ENCODE measurements around the gene MLN. TPM values are rescaled to one million over a fixed set of nuclear protein-coding genes. Genes with fewer than 3 reads are reported as not detected.

The MLN gene
- total RNA-seq, 1 donor from 2014 or later, result not detected

GRCh38 chr6:33761581-33761921 lies 42.3 kb downstream of the MLN start:
- no peak for DNase-seq
- H3K9me3 Mint-ChIP-seq, result no peaks in the 10 kb centered on the region
- no peaks in the 10 kb centered on the region for H3K36me3 Mint-ChIP-seq (ENCODE audit: low read depth)
- peaks cover 3% of the 10 kb centered on the region for H3K4me1 Mint-ChIP-seq
- intact Hi-C loops (cut with micrococcal nuclease), result loop anchor here (5.0 kb wide), 2 partner anchors 49 to 174 kb away; partner anchors contain the start of gene UQCC2
- H3K4me3 Mint-ChIP-seq, result no peak overlapping the region
- H3K27ac Mint-ChIP-seq, result no peak overlapping the region
- peaks cover 4% of the 10 kb centered on the region for H3K27me3 Mint-ChIP-seq

DNA sequence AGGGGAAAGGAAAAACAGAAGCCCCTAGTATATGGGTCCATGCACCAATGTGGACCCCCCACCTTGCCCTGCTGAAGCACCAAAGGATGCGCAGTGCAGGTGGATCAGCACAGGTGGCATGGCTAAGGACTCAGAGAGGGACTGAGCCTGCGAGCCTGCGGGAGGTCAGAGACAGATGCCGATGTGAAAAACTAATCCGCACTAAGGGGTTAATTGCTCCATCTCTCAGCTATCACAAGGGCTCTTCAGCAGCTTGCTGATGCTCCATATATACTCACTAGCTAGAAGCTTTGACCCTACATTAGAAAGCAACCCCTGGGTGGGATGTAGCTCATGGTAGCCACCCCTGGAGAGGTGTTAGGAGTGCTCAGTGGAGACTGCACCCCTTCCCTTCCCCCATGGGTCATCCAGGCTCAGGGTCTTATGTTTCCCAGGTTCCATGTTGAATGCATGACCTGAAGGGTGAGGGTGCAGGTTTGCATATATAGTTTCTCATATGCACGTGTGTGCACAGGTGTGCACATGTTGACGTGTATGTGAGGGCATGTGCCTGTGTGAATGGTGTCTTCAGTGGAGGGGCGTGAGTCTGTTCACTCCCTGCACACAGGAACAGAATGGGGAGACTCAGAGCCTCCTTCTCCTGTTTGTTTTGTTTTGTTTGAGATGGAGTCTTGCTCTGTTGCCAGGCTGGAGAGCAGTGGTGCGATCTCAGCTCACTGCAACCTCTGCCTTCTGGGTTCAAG lies 43.7 kb downstream of the MLN start:
- no peak overlapping the region for H3K27ac Mint-ChIP-seq
- no peak overlapping the region for H3K4me3 Mint-ChIP-seq
- H3K4me1 Mint-ChIP-seq, result peaks cover 3% of the 10 kb centered on the region
- no peaks in the 10 kb centered on the region for H3K9me3 Mint-ChIP-seq
- intact Hi-C loops (cut with micrococcal nuclease), result loop anchor here (5.0 kb wide), 2 partner anchors 48 to 173 kb away; partner anchors contain the start of gene UQCC2
- H3K27me3 Mint-ChIP-seq, result peaks cover 4% of the 10 kb centered on the region
- DNase-seq, result no peak
- no peaks in the 10 kb centered on the region for H3K36me3 Mint-ChIP-seq (ENCODE audit: low read depth)

GRCh38 chr6:33758815-33759216 lies 45.0 kb downstream of the MLN start:
- DNase-seq, result no peak
- Mint-ChIP-seq H3K36me3 (ENCODE audit: low read depth) (no peaks in the 10 kb centered on the region), H3K4me1 (peaks cover 3% of the 10 kb centered on the region), H3K9me3 (no peaks in the 10 kb centered on the region), H3K27me3 (peaks cover 4% of the 10 kb centered on the region), H3K27ac (no peak overlapping the region), H3K4me3 (no peak overlapping the region)
- intact Hi-C loops (cut with micrococcal nuclease), result no loop called here

DNA sequence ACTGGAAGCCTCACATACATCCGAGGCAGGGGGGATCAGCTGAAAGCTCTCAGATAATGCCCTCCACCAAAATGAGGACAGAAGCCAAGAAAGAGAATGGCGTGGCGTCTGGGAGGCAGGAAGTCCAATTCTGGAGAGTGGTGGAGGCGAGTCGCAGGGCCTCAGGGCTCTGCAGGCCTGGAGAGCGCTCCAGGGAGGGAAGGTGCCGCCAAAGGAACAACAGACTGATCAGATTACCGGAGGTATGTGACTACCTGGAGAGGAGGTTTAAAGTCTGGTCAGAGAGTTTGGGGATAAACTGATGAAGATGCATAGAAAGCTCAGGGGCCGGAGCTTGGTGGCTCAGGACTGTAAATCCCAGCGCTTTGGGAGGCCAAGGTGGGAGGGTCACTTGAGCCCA lies 45.9 kb downstream of the MLN start:
- Mint-ChIP-seq H3K36me3 (ENCODE audit: low read depth) (no peaks in the 10 kb centered on the region), H3K27me3 (peaks cover 4% of the 10 kb centered on the region), H3K4me3 (no peak overlapping the region), H3K9me3 (no peaks in the 10 kb centered on the region), H3K27ac (no peak overlapping the region), H3K4me1 (peaks cover 3% of the 10 kb centered on the region)
- no peak for DNase-seq
- intact Hi-C loops (cut with micrococcal nuclease), result no loop called here

DNA sequence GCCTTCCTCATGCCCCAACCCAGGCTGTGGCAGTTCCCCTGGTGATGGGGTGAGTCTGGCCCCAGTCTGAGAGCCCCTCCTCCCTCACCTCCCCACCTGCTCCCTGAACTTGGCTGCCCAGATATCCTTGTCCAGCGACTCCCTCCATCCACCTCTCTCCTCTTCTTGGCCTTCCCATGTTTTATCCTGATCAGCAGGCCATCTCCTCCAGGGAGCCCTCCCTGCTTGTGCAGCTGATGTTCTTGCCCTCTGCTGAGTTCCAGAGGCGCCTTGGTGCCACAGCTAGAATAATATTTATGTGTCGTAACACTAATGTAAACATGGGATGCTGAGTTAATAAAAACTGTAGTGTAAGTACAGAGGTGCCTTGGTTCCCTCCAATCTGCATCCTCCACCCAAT lies 46.7 kb downstream of the MLN start:
- Mint-ChIP-seq H3K9me3 (no peaks in the 10 kb centered on the region), H3K27ac (no peak overlapping the region), H3K27me3 (peaks cover 4% of the 10 kb centered on the region), H3K4me3 (no peak overlapping the region), H3K4me1 (peaks cover under 1% of the 10 kb centered on the region), H3K36me3 (ENCODE audit: low read depth) (no peaks in the 10 kb centered on the region)
- intact Hi-C loops (cut with micrococcal nuclease), result no loop called here
- no peak for DNase-seq

DNA sequence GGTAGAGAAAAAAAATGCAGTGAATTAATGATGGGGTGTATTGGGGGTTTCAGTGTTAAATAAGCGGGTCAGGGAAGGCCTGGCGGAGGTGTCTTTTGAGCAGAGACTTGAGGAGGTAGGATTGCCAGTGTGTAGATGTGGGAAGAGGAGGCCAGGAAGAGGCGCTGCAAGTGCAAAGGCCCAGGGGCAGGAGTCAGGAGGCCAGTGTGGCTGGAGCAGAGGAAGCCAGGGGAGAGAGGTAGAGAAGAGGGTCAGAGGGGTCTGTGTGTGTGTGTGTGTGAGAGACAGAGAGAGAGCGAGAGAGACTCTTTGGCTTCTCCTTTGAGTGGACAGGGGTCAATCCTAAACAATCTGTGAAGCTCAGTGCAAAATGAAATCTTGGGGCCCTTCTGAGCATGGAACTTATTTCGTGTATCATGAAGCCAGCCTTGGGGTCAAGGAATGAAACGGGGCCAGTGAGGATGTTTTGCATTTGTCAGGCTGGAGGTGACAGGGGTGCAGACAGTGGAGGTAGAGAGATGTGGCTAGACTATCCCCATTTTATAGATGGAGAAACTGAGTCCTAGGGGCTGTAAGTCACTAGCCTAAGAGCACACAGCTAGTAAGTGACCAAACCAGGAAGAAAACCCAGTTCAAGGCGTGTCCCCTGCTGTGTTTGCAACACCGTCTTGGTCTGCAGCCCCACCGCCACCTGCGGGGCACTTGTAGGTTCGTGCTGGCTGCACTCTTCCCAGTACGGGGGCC lies 47.4 kb downstream of the MLN start:
- H3K4me3 Mint-ChIP-seq, result no peak overlapping the region
- no peak overlapping the region for H3K27ac Mint-ChIP-seq
- H3K36me3 Mint-ChIP-seq (ENCODE audit: low read depth), result no peaks in the 10 kb centered on the region
- no peaks in the 10 kb centered on the region for H3K9me3 Mint-ChIP-seq
- no peaks in the 10 kb centered on the region for H3K4me1 Mint-ChIP-seq
- intact Hi-C loops (cut with micrococcal nuclease), result no loop called here
- DNase-seq, result no peak
- H3K27me3 Mint-ChIP-seq, result peaks cover 4% of the 10 kb centered on the region

- Mint-ChIP-seq H3K4me3 (no peak overlapping the region), H3K27me3 (peaks cover 3% of the 10 kb centered on the region), H3K9me3 (no peaks in the 10 kb centered on the region), H3K27ac (no peak overlapping the region), H3K4me1 (no peaks in the 10 kb centered on the region), H3K36me3 (ENCODE audit: low read depth) (no peaks in the 10 kb centered on the region)
- intact Hi-C loops (cut with micrococcal nuclease), result no loop called here
- DNase-seq, result no peak
Measured at GRCh38 chr6:33755070-33755869, 48.5 kb downstream of the MLN start.

- intact Hi-C loops (cut with micrococcal nuclease), result no loop called here
- DNase-seq, result no peak
- Mint-ChIP-seq H3K27me3 (peaks cover 2% of the 10 kb centered on the region), H3K9me3 (no peaks in the 10 kb centered on the region), H3K27ac (no peak overlapping the region), H3K36me3 (ENCODE audit: low read depth) (no peaks in the 10 kb centered on the region), H3K4me1 (no peaks in the 10 kb centered on the region), H3K4me3 (no peak overlapping the region)
Measured at GRCh38 chr6:33754222-33754621, 49.6 kb downstream of the MLN start.

DNA sequence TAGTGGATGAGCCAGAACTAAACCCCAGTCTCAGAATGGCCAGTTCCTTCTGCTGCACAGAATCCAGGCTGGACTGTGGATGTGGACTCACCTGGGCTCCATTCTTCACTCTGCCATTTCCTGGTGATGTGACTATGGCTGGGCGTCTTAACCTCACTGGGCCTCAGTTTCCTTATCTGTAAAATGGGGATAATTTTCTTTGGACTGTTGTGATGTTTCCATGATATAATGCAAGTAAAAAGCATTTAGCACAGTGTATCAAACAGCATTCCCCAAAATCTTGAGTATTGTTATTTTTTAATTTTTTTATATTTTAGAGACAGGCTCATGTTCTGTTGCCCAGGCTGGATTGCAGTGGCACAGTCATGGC lies 51.2 kb downstream of the MLN start:
- no peaks in the 10 kb centered on the region for H3K36me3 Mint-ChIP-seq (ENCODE audit: low read depth)
- intact Hi-C loops (cut with micrococcal nuclease), result no loop called here
- no peak for DNase-seq
- H3K27me3 Mint-ChIP-seq, result no peaks in the 10 kb centered on the region
- no peaks in the 10 kb centered on the region for H3K4me1 Mint-ChIP-seq
- no peak overlapping the region for H3K4me3 Mint-ChIP-seq
- H3K27ac Mint-ChIP-seq, result no peak overlapping the region
- no peaks in the 10 kb centered on the region for H3K9me3 Mint-ChIP-seq

DNA sequence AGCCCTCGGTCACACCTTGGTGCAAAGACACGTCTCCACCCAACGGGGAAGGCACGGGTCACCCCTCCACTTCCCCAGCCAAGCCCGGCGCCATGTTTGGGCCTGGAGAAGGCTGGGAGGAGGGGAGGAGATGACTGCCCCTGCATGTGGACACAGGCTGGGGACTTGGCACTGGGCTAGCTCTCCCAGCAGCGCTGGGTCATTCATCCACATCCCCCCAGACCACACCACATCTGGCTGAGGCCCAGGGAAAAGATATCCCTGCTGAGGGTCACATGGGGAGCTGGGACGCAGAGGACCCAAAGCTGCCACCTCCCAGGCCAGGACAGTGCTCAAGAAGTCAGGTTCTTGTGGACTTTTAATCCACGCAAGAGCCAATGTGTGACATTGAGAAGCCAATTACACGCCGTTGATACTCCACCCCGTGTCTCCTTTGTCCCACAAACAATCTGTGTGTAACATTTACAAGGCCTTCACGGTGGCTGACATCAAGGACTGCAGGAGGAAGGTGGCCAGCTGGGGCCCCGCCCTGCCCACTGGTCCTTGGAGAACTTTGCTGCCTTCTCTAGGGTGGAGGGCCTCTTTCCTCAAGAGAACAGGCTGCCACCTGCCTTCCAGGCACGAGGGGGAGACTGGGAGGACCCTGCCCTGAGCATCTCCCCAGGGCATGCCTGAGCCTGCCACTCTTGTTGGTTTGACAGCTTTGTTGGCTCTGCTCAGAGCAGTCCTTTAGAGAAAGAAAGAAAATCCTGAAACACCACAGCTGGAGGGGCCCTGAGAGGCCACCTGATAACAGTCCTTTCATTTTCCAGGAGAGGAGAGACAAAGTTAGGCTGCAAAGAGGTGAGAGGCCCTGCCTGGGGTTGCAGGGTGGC lies 51.8 kb downstream of the MLN start:
- no peaks in the 10 kb centered on the region for H3K9me3 Mint-ChIP-seq
- DNase-seq, result no peak
- no peaks in the 10 kb centered on the region for H3K36me3 Mint-ChIP-seq (ENCODE audit: low read depth)
- H3K4me1 Mint-ChIP-seq, result no peaks in the 10 kb centered on the region
- H3K27me3 Mint-ChIP-seq, result peaks cover 2% of the 10 kb centered on the region
- intact Hi-C loops (cut with micrococcal nuclease), result no loop called here
- H3K4me3 Mint-ChIP-seq, result no peak overlapping the region
- H3K27ac Mint-ChIP-seq, result no peak overlapping the region

DNA sequence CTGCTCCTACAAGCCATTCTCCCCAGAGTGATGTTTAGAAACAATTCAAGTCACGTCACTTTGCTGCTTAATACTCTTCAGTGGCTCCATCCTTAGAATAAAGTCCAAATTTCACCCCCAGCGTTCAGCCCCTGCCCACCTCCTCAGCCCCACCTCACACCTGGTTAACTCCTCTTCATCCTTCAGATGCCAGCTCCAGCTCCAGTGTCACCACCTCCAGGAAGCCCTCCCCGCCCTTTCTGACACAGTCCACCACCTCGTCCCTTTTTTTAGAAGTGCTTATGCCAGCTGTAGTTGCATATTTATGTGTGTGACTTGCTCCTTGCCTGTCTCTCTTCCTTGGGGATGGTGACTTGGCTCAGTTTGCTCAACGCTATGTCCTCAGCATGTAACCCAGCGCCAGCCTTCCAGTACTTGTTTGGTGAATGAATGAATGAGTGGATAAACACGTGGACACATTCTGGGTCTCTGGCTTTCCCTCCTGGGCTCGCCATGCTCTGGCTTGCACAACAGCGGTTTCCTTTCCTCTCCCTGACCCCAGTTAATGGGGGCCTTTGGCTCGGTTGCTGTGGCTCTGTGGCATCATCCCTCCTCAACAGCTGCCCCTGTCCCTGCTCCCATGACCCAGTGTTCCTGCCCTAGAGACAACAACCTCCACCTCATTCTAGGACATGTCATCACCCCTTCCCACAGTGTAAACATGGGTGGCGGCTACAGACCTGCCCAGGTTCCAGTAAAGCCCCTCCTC lies 53.4 kb downstream of the MLN start:
- Mint-ChIP-seq H3K27me3 (peaks cover 2% of the 10 kb centered on the region), H3K27ac (no peak overlapping the region), H3K9me3 (no peaks in the 10 kb centered on the region), H3K4me3 (no peak overlapping the region), H3K36me3 (ENCODE audit: low read depth) (no peaks in the 10 kb centered on the region), H3K4me1 (no peaks in the 10 kb centered on the region)
- intact Hi-C loops (cut with micrococcal nuclease), result no loop called here
- DNase-seq, result no peak

DNA sequence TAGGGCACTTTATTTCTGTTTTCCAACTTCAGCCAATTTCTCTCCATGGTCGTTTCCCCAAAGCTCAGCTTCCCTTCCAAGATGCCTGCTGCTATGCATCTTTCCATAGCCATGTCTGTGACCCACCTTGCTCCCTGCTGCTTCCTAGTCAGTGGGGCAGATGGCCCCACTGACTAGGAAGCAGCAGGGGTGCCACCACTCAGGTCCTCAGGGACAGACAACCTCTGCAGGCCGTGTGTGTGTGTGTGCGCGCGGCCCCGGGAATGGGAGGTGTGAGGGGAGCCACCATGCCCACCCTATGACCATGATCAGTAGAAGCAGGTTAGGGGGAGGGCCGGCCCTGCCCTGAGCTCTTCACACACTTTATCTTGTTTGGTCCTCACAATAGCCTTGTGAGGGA lies 54.4 kb downstream of the MLN start:
- Mint-ChIP-seq H3K9me3 (no peaks in the 10 kb centered on the region), H3K36me3 (ENCODE audit: low read depth) (no peaks in the 10 kb centered on the region), H3K4me1 (no peaks in the 10 kb centered on the region), H3K27ac (no peak overlapping the region), H3K27me3 (peaks cover 2% of the 10 kb centered on the region), H3K4me3 (no peak overlapping the region)
- intact Hi-C loops (cut with micrococcal nuclease), result no loop called here
- no peak for DNase-seq

DNA sequence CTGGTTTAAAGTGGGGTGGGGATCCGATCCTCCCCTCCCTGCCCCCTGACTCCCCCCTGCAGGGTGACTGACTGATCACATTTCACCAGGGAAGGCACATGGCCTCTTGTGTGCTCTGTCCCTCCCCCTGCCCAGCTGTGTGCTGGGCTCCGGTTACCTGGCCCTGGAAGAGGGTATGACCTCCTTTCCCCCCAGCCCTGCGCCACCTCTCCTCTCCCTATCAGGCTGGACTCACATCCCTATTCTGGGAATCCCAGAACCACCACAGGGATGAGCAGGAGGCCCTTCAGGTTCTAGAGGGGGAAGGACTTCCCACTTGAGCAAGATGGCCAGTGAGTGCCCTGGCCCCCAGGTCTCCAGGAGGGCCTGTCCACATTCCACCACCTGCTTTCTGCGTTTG lies 55.0 kb downstream of the MLN start:
- H3K4me3 Mint-ChIP-seq, result no peak overlapping the region
- peaks cover 3% of the 10 kb centered on the region for H3K4me1 Mint-ChIP-seq
- DNase-seq, result no peak
- peaks cover 5% of the 10 kb centered on the region for H3K27me3 Mint-ChIP-seq
- intact Hi-C loops (cut with micrococcal nuclease), result no loop called here
- H3K36me3 Mint-ChIP-seq (ENCODE audit: low read depth), result no peaks in the 10 kb centered on the region
- no peak overlapping the region for H3K27ac Mint-ChIP-seq
- H3K9me3 Mint-ChIP-seq, result no peaks in the 10 kb centered on the region
